DLD1 (cell line): Measurements from ENCODE around the gene CYP17A1.

Experiments used
- in situ Hi-C: cut with HindIII; loops from 2 replicates; pipeline ENCODE4 v1.10.0; 2017; ENCODE audit warnings: low sequenced_read_pairs

The CYP17A1 gene

GRCh38 chr10:102804382-102805055, 32.7 kb downstream of the CYP17A1 start:
- in situ Hi-C loops, result no loop called here

DNA sequence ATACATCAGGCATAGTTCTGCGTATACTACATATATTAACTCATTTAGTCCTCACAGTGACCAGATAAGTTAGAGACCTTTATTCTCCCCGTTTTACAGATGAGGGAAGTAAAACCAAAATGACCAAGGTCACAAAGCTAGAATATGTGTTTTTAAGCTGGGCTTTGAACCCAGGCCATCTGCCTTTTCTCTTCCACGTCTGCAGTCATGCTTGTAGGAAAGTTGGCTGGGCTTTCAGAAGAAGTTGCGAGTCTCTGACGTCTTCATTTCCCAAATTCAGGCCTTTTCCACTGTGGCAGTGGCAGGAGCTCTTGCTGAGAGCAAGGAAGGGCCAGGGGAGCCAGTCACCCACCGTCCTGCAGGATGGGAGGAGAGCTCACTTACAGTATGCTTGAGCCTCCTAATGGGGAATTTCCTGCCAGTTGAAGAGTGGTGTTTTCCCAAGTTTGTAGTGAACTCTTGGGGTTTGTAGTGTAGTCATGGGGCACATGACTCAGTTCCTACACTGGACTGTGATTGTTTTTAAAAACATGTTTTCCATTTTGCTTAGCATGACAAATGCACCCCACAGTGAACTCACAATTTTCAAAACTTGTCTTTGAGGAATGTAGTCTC, 34.2 kb downstream of the CYP17A1 start:
- in situ Hi-C loops, result no loop called here

DNA sequence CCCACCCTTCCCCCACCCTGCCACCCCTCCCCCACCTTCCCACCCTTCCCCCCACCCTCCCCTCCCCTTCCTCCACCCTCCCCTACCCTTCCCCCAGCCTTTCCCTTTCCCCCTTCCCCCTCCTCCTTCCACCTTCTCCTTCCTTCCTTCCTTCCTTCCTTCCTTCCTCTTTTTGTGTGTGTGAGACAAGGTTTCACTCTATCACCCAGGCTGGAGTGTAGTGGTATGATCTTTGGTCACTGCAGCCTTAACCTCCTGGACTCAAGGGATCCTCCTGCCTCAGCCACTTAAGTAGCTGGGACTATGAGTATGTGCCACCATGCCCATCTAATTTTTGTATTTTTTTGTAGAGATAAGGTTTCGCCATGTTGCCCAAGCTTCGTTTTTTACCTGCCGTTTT, 35.2 kb downstream of the CYP17A1 start:
- in situ Hi-C loops, result no loop called here

DNA sequence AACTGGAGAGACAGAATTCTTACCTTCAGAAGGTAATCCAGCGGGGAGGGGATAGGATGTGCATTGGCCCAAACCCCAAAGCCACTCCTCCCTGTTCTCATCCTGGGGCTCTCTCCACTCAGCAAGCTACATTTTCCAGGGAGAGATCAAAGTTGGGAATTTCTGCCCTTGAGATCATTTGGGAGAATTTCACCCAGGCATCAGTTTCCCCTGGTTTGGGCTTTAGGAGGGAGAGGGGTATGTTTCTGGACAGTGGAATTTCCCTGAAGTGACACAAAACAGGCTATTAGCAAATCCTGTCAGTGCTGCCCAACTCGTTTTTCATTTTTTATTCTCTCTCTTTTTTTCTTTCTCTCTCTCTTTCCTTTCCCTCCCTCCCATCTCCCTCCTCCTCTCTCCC, 35.7 kb downstream of the CYP17A1 start:
- in situ Hi-C loops, result no loop called here

- in situ Hi-C loops, result no loop called here
These were observed 36.4 kb downstream of the CYP17A1 start for GRCh38 chr10:102800611-102801335.

DNA sequence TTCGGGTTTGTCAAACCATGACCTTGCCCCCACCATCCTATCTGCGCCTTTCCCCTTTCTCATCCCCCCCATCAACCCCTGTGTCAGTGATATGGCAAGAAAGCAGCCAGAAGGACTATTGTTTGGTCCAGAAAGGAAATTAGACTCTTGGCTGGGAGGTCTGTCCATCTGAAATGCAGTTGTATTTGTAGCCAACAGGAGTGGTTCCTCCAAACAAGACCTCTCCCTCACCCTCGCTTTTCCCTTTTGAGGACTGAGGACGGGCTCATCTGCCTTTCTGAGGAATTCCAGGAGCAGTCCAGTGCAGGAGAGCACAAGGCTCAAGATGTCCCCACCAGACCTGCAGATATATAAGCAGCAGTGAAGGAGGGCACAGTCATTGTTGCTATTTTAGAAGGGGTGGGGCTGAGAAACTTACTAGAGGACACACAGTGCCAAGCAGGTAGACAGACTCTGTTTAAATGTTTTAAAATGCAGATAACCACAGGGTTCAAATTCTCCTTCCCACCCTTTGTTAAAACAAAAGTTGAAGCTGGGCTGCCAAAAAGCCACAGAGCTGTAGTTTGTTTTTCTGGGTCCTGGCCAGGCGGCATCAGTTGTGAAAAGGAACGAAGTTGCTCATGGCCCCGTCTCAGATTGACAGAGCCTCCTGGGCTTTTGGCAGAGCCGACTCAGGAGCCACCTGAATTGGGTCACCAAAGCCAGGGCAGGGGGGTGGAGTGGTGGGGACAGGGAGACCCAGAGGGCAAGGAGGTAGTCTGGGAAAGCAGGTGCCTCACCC, 37.3 kb downstream of the CYP17A1 start:
- in situ Hi-C loops, result no loop called here

DNA sequence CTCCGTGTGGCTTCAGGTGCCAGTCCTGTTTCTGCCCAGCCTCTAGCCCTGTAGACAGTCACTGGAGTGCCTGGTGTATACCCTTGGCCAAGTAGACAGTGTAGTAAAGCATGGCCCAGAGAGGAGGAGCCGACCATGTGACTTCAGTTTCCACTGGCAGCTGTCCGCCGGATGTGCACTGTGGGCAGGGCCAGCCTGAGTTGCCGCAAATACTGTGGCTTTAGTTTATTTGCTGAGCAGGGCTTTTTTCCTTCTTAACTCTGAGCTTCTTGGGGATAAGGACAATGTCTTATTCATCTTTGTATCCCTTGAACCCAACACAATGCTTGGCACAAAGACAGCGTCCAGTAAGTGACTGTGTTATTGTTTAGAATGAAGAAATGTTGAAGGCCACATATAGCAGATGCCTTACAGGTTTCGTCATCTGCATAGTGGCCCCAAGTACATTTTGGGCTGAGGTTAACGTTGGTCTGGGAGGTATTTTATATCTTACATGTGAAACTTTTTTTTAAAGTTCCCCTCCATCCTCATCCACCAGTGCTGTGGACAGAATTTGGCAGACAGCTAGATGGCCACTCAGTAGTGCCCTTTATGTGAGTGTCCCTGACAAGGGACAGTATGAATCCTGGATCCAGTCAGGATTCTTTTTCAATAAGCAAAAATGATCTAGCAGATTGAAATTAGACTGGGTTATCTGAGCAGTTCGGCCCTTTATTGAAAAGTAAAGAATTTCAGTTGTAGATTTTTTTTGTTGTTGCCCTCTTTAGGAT, 40.6 kb downstream of the CYP17A1 start:
- in situ Hi-C loops, result no loop called here

- in situ Hi-C loops, result no loop called here
These were observed 41.5 kb downstream of the CYP17A1 start for GRCh38 chr10:102795453-102796406.

DNA sequence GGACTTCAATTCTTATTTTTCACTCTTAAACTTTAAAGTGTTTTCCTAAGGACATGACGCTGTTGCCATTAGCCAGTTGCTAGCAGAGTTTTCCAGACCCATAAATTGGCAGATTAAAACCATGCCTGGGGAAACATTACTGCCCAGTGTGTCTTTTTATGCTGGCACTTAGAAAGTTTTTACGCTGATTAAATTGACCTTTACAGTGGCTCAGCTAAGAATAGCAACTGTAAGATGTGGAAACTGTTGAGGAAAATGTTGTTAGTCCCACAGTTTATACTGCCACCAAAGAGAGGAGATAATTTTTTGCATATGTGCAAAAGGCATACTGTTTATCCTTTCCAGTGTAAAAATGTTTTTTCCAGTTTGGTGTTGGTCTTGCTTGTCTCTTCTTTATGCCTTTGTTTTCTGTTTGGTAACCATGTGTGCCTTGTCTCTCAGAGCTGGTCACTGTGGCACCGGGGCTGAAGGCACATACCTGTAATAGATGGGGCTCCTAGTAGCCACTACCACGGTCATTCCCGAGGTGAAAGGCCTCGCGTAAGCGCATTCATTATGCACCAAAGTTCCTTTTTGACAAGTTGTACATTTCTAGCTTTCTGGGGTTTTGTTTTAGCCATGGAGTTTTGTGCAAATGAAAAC, 45.3 kb downstream of the CYP17A1 start:
- in situ Hi-C loops, result no loop called here

- in situ Hi-C loops, result no loop called here
These were observed 51.4 kb downstream of the CYP17A1 start for GRCh38 chr10:102785818-102786217.

DNA sequence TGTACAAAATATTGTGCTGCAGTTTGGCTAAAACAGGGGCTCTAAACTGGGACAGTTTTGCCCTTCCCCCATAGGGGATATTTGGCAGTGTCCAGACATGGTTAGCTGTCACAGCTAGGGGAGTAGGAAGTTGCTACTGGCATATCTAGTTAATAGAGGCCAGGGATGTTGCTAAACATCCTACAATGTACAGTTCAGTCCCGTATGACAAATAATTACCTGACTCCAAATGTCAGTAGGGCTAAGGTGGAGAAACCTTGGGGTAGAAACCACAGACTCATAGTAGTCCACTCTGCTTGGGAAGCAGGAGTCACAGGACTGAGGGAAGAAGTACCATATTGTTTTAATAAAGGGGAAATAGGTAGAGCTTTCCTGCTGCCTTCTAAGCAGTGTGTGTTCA, 53.6 kb downstream of the CYP17A1 start:
- in situ Hi-C loops, result no loop called here

GRCh38 chr10:102782673-102783551, 54.3 kb downstream of the CYP17A1 start:
- in situ Hi-C loops, result no loop called here

- in situ Hi-C loops, result no loop called here
These were observed 55.2 kb downstream of the CYP17A1 start for GRCh38 chr10:102781921-102782557.

DNA sequence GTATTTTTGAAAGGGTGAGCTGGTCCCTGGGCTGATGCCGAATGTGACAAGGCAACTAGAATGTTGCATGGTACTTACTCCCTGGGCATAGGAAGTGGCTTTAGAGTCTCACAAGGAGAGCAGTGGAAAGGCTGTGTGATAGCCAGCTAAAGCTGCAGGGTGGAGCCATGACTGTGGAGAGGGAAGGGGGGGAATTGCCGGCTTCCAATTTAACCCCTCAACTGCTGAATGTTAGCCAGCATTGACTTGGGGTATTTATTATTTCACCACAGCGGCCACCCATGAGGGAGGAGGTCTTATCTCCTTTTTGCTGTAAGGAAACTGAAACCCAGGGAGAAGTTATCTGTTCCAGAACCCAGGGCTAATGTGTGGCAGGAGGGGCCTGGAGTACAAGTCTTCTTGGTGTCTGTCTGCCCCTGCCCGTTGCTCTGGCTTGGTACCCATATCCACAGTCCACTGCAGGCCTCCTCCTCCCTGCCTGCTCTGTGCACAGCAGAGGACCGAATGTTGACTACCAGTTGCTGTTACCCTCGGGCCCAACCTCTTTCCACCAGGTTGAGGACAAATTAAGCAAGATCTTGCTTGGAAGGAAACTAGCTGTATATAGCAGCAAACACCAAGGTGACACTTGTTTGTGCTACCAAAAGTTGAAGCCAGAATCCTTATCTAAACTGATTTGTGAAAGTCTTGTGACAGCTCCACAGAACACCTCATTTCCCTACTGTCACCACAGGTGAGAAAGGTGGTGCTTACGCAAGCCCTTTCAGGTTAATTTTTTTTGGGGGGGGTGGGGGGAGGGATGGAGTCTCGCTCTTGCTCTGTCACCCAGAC, 55.9 kb downstream of the CYP17A1 start:
- in situ Hi-C loops, result no loop called here
